DND-41 (cell line): Measurements from ENCODE around the gene SAMD4A.

ENCODE experiments used
- EZH2 ChIP-seq: IDR thresholded peaks from 3 replicates; pipeline ENCODE4 v1.6.1; 2012; ENCODE audit warnings: borderline replicate concordance, low read depth, mild to moderate bottlenecking, moderate library complexity, low read length, inconsistent platforms; ENCODE audit not compliant: severe bottlenecking
- TF ChIP-seq, protein P1 (sequence below): IDR thresholded peaks from 2 replicates; pipeline ENCODE4 v1.5.1; 2012; ENCODE audit warnings: borderline replicate concordance, low read length, moderate library complexity, mild to moderate bottlenecking; ENCODE audit not compliant: poor library complexity, severe bottlenecking; ENCODE audit errors: extremely low read depth

DNA sequence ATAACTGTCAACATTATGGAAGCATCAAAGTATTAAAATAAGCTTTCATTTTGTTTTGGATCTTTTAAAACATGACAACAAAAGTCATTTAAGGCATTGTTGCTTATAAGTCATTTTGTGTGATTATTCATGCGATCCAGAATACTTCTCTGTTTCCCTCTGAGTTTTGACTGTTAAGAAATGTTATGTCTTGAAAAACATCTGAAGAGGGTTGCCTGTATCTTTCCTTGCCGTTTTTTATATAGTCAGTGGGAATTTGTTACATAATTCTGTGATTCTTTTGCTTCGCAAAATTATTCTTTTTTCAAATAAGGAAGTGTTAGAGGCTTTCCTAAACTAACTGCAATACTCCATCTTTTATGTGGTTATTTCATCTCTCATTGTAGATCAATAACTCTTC is 78.7 kb downstream of the SAMD4A start:
- TF ChIP-seq, protein P1, sequence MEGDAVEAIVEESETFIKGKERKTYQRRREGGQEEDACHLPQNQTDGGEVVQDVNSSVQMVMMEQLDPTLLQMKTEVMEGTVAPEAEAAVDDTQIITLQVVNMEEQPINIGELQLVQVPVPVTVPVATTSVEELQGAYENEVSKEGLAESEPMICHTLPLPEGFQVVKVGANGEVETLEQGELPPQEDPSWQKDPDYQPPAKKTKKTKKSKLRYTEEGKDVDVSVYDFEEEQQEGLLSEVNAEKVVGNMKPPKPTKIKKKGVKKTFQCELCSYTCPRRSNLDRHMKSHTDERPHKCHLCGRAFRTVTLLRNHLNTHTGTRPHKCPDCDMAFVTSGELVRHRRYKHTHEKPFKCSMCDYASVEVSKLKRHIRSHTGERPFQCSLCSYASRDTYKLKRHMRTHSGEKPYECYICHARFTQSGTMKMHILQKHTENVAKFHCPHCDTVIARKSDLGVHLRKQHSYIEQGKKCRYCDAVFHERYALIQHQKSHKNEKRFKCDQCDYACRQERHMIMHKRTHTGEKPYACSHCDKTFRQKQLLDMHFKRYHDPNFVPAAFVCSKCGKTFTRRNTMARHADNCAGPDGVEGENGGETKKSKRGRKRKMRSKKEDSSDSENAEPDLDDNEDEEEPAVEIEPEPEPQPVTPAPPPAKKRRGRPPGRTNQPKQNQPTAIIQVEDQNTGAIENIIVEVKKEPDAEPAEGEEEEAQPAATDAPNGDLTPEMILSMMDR = no peak
- TF ChIP-seq EZH2 = no peak
